ENCODE results near the gene TRIAP1. TPM values are rescaled to one million over a fixed set of nuclear protein-coding genes. Genes with fewer than 3 reads are reported as not detected.

TRIAP1 gene
- total RNA-seq, result 43.6 and 43.8 TPM in 2 replicates
- polyA plus RNA-seq, result 42.7 and 53.9 TPM in 2 replicates

DNA sequence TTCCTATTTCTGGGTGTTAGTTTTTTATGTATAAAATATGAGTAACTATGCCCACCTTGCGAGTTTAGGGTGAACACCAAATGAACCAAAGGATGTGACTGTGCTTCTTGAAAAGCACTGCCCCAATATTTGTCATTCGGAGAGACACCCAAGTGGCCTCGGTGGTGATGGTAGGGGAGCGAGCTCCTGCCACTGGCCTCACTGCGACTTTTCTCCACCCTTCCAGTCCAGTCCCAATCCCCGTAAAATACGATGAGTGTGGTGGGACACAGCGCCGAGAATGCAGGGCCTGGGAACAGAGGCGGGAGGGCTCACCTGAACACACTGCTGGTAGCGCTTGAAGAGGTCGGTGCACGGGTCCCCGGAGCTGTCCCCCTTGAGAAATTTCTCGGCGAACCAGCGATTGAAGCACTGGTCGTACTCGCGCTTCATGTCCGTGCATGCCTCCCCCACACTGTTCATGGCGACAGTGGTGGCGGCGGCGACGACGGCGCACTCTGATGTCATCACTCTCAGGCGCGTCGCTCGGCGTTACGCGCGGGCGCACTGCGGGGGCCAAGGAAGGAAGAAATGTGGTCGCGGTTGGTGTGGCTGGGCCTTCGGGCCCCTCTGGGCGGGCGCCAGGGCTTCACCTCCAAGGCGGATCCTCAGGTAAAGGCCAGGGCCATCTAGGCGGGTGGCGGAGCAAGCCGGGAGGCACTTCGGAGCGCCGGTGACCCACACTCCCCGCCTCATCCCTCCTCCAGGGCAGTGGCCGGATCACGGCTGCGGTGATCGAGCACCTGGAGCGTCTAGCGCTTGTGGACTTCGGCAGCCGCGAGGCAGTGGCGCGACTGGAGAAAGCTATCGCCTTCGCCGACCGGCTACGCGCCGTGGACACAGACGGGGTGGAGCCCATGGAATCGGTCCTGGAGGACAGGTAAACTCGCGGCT, at the start of gene TRIAP1, which contains the start of gene GATC:
Gene TRIAP1, minus strand, starts transcription at position 474 of the 933 bp plus-strand sequence. Its CDS starts 12 bp downstream, at position 462.
Gene GATC, plus strand, starts transcription at position 534 of the 933 bp plus-strand sequence. Its CDS starts 37 bp downstream, at position 571.
- WGBS (ENCODE audit: low lambda C conversion rate, missing lambda C conversion rate), result under 1% methylated on average over 55 of the region's 73 CpGs
- Histone ChIP-seq H4K20me1 (ENCODE audit: insufficient read depth, poor library complexity, severe bottlenecking) (peaks cover 8% of the 10 kb centered on the region), H3K36me3 (replicated peaks; ENCODE audit: insufficient read depth, low read depth) (peaks cover 4% of the 10 kb centered on the region), H3K4me1 (ENCODE audit: insufficient read depth) (peaks cover 21% of the 10 kb centered on the region), H3K79me2 (peaks cover 86% of the 10 kb centered on the region), H3K4me3 (peak within 1 kb of the TSS; percentile 87), H3K4me2 (peak within 1 kb of the TSS; percentile 94), H2AFZ (peak within 1 kb of the TSS; percentile 89), H3K27ac (peak within 1 kb of the TSS; percentile 97), H3K27me3 (no peaks in the 10 kb centered on the region), H3K9me3 (ENCODE audit: low read depth) (no peaks in the 10 kb centered on the region), H3K9me2 (replicated peaks; ENCODE audit: insufficient read depth) (no peaks in the 10 kb centered on the region)
- no peak for TF ChIP-seq EZH2 (IDR thresholded peaks at IDR 0.05; ENCODE audit: borderline replicate concordance)
- TF ChIP-seq, protein P1, sequence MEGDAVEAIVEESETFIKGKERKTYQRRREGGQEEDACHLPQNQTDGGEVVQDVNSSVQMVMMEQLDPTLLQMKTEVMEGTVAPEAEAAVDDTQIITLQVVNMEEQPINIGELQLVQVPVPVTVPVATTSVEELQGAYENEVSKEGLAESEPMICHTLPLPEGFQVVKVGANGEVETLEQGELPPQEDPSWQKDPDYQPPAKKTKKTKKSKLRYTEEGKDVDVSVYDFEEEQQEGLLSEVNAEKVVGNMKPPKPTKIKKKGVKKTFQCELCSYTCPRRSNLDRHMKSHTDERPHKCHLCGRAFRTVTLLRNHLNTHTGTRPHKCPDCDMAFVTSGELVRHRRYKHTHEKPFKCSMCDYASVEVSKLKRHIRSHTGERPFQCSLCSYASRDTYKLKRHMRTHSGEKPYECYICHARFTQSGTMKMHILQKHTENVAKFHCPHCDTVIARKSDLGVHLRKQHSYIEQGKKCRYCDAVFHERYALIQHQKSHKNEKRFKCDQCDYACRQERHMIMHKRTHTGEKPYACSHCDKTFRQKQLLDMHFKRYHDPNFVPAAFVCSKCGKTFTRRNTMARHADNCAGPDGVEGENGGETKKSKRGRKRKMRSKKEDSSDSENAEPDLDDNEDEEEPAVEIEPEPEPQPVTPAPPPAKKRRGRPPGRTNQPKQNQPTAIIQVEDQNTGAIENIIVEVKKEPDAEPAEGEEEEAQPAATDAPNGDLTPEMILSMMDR (IDR thresholded peaks at IDR 0.05; ENCODE audit: poor library complexity), result no peak
- TF ChIP-seq EZH2phosphoT487 (IDR thresholded peaks at IDR 0.05; ENCODE audit: low read depth, severe bottlenecking, unreplicated experiment), result no peak
- peak; percentile 91 for DNase-seq (ENCODE audit: low spot score)

DNA sequence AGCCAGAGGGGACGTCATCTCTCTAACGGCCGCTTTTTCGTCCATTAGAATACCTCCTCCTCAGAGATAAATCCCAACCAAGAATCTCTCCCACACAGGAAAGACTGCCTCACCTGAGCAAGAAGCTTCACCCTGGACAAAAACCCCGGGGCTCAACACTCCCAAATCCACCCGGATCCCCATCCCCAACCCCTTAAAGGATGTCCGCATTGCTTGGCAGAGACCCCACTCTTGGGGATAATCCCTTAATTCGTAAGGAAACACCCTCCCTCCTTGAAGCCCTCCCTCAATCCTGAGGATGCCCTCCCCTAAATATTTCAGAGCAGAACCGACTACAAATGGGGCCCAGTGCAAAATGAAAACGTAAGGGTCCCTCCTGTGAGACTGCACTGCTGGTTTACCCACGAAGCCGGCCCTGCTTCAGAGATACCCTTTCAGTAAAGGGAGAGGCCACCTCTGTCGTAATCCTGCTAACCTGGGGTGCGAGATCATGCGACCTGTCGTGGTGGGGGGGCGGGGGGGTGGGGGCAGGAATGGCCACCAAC, 49.1 kb upstream of the TRIAP1 start:
- peak overlapping the region; percentile 78 for H3K4me2 ChIP-seq
- H3K79me2 ChIP-seq, result peaks cover 56% of the 10 kb centered on the region
- H3K4me1 ChIP-seq (ENCODE audit: insufficient read depth), result peaks cover 14% of the 10 kb centered on the region
- peak overlapping the region; percentile 9 for H3K4me3 ChIP-seq
- no peaks in the 10 kb centered on the region for H3K27me3 ChIP-seq
- 11% methylated on average over 15 of the region's 17 CpGs for WGBS (ENCODE audit: low lambda C conversion rate, missing lambda C conversion rate)
- H3K27ac ChIP-seq, result peak overlapping the region; percentile 57
- DNase-seq (ENCODE audit: low spot score), result no peak
- H4K20me1 ChIP-seq (ENCODE audit: insufficient read depth, poor library complexity, severe bottlenecking), result peaks cover 19% of the 10 kb centered on the region
- no peaks in the 10 kb centered on the region for H3K9me2 ChIP-seq (replicated peaks; ENCODE audit: insufficient read depth)
- peak overlapping the region; percentile 42 for H2AFZ ChIP-seq
- TF ChIP-seq EZH2 (IDR thresholded peaks at IDR 0.05; ENCODE audit: borderline replicate concordance) (no peak), EZH2phosphoT487 (IDR thresholded peaks at IDR 0.05; ENCODE audit: low read depth, severe bottlenecking, unreplicated experiment) (no peak)
- TF ChIP-seq, protein P1 (IDR thresholded peaks at IDR 0.05; ENCODE audit: poor library complexity), result no peak
- no peaks in the 10 kb centered on the region for H3K9me3 ChIP-seq (ENCODE audit: low read depth)
- H3K36me3 ChIP-seq (replicated peaks; ENCODE audit: insufficient read depth, low read depth), result no peaks in the 10 kb centered on the region

DNA sequence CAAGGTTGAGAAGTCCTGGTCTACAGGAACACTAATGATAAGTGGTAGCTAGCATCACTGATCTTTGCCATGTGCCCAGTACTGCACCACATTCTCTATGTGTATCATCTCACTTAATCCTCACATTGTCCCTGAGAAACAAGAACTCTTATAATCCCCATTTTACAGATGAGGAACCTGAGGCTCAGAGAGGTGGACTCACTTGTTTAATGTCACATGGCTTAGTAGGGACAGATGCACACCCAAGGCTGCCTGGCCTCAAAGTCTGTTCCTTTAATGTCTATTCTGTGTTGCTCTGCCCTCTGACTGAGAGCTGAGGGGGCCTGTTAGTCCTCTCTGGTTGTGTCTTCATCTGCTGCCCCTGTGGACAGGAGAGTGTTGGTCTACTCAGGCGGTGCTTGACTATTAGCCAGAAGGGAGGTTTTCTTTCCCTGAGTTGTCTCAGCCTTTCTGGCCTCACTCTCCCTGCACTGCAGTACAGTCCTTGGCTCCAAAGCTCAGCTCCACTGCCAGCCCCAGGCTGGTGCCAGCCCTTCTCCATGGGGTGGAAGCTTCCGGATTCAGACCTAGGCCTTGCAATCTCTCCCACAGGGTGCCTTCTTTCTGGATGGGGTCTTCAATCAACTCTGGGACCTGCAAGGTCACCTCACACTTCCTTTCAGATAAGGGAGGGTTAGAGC, 44.8 kb upstream of the TRIAP1 start:
- no peak overlapping the region for H2AFZ ChIP-seq
- H3K27ac ChIP-seq, result no peak overlapping the region
- no peaks in the 10 kb centered on the region for H3K9me2 ChIP-seq (replicated peaks; ENCODE audit: insufficient read depth)
- DNase-seq (ENCODE audit: low spot score), result no peak
- H4K20me1 ChIP-seq (ENCODE audit: insufficient read depth, poor library complexity, severe bottlenecking), result no peaks in the 10 kb centered on the region
- no peaks in the 10 kb centered on the region for H3K27me3 ChIP-seq
- H3K4me1 ChIP-seq (ENCODE audit: insufficient read depth), result peaks cover 7% of the 10 kb centered on the region
- H3K9me3 ChIP-seq (ENCODE audit: low read depth), result no peaks in the 10 kb centered on the region
- TF ChIP-seq EZH2 (IDR thresholded peaks at IDR 0.05; ENCODE audit: borderline replicate concordance), result no peak
- TF ChIP-seq, protein P1 (IDR thresholded peaks at IDR 0.05; ENCODE audit: poor library complexity), result no peak
- no peak overlapping the region for H3K4me3 ChIP-seq
- H3K79me2 ChIP-seq, result peaks cover 24% of the 10 kb centered on the region
- H3K36me3 ChIP-seq (replicated peaks; ENCODE audit: insufficient read depth, low read depth), result no peaks in the 10 kb centered on the region
- H3K4me2 ChIP-seq, result no peak overlapping the region
- WGBS (ENCODE audit: low lambda C conversion rate, missing lambda C conversion rate), result 97% methylated on average over 2 of the region's 2 CpGs
